HG03558 (cell line): ENCODE measurements around the gene ESPNL.

Source experiments
- ATAC-seq: cut with Tn5 transposase; IDR thresholded peaks from one replicate; pipeline ENCODE4 v1.9.1; 2021; ENCODE audit warnings: moderate number of reproducible peaks; ENCODE audit not compliant: unreplicated experiment; ENCODE audit errors: extremely low read depth

ESPNL gene

DNA sequence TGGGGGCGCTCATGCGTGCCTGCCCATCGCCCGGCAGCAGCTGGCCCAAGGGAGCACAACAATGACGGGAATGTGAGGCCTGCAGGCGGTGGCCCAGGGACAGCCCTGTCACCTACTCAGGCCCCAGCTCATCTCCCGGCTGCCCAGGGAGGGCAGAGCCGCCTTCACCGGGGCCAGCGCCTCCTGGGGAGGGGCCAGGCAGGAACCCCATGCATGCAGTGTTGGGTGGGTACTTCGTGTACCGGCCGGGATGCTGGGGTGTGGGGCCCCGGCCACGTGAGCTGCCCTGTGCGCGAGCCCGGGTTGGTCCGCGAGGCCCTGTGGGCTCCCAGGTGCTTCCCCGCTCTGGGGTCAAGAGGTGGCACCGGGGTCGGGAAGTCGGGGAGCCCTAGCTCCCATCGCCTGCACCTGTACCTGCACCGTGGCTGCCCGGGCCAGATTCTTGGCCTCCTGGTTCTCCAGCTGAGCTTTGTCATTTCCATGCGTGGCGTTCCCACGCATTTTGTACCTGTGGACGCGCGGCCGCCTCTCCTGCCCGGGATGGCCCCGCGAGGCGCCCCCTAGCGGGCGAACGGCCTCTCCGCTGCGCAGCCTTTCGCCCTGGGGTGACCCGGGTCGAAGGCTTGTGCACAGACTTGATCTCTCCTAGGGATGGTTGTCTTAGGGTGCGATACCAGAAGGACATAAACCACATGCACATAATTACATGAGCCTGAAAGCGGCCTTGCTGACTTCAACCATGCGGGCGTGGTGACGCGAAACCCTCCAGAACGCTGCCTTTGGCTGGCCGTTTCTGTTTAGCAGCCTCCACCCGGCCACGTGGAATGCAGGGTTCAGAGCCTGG is 39.3 kb downstream of the ESPNL start:
- no peak for ATAC-seq

DNA sequence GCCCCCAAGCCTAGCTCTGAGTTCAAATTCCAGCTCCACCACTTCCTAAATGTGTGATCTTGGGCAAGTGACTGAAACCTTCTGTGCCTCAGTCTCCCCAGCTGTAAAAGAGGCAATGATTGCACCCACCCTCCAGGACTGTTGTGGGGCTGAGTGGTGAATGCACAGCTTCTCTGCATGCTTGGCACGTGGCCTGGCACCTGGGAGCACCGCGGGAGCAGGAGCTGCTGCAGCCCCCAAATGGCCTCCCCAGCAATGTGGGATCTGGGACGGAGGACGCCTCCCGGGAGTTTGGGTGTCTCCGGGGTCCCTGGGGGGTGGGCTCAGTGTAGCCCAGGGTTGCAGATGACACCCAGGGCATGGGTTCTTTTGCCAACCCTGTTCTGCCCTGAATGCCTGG is 39.9 kb downstream of the ESPNL start:
- ATAC-seq = no peak

DNA sequence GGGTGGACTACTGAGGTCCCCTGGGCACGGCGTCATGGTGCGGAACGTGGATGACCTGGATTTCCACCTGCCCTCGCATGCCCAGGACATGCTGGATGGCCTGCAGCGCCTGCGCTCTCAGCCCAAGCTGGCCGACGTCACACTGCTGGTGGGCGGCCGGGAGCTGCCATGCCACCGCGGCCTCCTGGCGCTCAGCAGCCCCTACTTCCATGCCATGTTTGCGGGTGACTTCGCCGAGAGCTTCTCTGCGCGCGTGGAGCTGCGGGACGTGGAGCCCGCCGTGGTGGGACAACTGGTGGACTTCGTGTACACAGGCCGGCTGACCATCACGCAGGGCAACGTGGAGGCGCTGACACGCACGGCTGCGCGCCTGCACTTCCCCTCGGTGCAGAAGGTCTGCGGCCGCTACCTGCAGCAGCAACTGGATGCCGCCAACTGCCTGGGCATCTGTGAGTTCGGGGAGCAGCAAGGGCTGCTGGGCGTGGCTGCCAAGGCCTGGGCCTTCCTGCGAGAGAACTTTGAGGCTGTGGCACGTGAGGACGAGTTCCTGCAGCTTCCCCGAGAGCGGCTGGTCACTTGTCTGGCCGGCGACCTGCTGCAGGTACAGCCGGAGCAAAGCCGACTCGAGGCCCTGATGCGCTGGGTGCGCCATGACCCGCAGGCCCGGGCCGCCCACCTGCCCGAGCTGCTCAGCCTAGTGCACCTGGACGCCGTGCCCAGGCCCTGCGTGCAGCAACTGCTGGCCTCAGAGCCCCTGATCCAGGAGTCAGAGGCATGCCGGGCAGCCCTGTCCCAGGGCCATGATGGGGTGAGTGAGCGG is 40.8 kb downstream of the ESPNL start:
- no peak for ATAC-seq

DNA sequence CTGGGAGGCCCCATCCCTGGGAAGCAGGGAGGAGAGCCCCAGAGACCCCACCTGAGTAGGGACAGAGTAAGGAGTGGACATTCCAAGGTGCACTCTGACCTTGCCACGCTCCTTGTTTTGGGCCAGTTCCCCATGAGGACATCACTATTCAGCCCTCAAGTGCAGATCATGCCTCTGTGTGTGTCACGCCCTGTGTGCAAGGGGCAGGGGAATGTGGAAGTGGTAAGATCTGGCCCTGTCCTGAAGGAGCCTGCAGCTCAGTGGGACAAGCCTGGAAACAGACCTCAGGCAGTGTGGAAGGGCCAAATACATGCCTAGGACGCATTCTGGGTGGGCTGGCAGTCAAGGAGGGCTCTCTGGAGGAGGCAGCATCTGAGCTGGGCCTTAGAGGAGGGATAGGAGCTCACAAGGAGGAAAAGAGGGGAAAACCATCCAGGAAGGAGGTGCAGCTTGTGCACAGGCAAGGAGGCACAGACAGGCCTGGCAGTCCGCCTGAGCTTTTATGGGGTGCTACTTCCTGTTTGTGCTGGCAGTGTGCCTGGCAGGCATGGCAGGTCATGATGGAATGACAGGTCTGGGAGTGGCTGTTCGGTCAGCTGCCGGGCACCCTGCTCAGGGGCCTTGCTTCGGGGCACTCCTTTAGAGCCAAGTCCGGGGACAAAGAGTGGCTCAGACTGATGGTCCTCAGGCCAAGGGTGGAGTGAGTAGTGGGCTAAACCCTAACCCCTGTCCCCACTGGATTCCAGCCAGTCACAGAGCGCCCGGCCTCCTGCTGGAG is 41.6 kb downstream of the ESPNL start:
- no peak for ATAC-seq

DNA sequence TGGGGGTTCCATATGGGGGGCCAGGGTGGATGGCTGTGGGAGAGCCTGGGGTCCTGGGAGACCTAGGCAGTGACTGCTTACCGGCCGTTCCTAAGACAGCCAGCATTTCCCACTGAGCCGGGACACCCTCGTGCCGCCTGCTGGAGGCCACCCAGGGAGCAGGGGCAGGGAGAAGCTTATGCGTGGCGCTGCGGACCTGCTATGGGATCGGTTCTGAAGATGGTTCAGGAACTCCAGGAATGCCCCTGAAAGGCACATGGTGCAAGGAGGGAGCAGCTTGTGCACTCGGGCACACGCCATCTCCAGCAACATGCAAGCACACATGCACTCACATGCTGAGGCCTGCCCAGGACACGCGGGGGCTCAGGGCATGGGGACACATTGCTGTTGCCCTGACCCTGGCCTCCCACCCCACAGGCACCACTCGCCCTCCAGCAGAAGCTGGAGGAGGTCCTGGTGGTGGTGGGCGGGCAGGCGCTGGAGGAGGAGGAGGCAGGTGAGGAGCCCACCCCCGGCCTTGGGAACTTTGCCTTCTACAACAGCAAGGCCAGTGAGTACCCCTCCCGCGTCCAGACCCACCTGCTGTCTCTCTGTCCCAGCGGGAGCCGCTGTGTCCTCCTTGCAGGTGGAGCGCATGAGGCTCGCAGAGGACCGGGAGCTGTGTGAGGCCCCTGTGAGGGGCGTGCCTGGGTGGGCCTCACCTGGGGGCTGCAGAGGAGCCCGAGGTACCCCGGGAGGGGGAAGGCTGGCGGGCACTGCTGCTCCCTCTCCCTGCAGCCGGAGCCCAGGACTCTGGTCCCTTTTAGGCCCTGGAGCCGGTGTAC is 42.5 kb downstream of the ESPNL start:
- ATAC-seq = no peak

DNA sequence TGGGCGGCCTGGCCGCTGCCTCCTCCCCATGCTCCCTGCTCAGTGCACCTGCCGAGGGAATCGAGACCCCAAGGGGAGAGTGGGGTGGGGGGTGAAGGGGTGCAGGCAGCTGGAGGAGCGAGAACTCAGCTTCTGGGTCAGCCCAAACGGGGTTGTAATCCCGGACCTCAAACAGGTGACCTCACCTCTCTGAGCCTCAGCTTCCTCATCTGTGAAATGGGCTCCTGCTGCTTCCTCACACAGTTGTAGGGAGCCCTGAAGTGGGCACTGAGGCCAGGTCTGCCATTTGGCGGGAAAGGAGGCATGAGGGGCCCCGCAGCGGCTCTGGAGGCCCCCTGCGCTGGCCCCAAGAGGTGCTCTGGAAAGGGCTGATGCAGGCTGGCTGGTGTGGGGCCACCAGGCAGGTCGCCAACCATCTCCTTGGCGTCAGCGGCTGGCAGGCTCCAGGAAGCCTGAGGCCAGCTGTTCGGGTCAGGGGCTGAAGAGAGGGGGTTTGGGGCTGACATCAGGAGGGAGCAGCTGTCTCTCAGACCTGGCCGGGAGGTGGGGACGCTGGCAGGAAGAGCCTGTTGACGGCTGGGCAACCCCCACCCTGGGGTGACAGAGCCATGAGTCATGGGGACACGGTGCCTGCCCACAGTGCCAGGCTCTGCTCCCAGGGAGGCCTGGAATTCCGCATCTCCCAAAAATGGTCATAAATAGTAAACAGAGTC is 43.3 kb downstream of the ESPNL start:
- no peak for ATAC-seq

DNA sequence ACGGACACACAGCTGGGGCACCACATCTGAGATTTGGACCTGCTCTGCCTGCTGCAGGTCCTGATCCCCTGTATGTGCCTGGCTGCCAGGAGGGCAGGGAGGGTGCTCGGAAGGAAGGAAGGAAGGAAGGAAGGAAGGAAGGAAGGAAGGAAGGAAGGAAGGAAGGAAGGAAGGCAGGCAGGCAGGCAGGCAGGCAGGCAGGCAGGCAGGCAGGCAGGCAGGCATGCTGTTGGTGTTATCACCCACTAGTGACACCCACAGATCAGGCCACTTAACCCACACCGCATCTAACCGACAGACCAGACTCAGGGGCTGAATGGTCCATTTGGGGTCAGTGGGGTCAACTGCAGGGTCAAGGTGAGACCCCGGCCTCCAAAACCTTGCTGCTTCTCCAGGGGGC is 44.1 kb downstream of the ESPNL start:
- ATAC-seq = no peak

DNA sequence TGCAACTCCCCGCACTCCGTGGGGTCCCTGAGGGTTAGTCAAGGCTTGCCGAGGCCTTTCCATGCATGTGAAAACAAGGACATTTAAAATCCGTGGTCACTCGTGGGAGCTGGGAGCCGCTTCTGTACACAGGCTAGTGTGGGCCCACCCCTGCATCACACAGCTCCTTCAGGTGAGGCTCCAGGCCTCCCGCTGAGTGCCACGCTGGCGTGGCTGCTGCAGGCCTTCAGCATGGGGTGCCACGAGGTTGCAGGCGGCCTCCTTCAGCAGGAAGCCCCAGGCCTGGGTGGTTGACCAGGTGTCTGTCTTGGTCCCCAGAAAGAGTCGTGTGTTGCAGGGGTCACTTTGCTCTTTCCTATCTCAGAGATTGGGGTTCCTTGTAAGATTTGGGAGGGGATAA is 44.9 kb downstream of the ESPNL start:
- ATAC-seq = no peak

DNA sequence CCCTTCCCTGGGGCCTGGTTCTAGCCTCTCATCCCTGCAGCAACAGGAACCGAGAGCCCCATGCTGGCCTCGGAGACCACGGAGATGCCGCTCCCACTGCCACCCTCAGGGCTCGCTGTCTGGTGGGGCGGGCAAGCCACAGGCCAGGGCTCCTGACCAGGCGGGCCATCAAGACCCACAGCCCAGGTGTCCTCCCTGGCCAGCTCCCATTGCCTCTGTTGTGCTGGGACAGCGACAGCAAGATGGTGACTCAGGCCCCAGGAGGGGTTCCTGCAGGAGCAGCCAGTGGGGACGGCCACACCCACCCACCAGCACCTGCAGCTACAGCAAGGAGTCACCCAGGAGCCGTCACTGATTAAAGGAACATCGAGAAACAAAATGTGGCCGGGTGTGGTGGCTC is 45.7 kb downstream of the ESPNL start:
- ATAC-seq = no peak

DNA sequence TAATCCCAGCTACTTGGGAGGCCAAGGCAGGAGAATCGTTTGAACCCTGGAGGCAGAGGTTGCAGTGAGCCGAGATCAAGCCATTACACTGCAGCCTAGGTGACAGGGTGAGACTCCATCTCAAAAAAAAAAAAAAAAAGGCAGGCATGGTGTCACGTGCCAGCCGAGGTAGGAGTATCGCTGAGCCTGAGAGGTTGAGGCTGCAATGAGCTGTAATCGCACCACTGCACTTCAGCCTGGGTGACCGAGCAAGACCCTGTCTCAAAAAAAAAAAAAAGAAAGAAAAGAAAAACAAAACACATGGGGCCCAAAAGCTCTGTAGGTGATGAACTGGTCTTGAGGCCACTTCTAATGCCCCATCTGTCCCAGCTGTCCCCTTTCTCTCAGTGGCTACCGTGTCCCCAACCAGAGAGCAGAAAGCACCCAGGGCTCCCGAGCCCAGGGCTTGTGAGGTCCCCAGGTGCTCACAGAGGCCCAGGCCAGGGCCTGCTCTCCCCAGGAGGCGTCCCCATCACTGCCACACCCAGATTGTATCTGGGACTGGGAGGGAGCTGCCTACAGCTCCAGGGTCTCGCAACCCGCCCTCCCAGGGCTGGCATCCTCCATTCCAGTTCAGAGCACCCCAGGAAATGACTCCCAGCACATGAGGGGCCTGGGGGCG is 46.9 kb downstream of the ESPNL start:
- ATAC-seq = no peak

DNA sequence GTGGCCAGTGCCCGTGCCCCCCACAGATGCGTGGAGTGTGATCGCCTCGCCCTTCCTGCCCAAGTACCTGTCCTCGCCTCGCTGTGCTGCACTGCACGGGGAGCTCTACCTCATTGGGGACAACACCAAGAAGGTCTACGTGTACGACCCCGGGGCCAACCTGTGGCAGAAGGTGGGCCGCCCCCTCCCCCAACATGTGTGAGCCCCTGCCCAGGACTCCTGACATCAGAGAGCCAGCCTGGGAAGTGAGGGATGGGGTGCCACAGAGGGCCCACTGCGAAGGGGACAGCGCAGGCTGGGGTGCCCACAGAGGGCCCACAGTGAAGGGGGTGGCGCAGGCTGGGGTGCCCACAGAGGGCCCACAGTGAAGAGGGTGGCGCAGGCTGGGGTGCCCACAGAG is 48.8 kb downstream of the ESPNL start:
- no peak for ATAC-seq

DNA sequence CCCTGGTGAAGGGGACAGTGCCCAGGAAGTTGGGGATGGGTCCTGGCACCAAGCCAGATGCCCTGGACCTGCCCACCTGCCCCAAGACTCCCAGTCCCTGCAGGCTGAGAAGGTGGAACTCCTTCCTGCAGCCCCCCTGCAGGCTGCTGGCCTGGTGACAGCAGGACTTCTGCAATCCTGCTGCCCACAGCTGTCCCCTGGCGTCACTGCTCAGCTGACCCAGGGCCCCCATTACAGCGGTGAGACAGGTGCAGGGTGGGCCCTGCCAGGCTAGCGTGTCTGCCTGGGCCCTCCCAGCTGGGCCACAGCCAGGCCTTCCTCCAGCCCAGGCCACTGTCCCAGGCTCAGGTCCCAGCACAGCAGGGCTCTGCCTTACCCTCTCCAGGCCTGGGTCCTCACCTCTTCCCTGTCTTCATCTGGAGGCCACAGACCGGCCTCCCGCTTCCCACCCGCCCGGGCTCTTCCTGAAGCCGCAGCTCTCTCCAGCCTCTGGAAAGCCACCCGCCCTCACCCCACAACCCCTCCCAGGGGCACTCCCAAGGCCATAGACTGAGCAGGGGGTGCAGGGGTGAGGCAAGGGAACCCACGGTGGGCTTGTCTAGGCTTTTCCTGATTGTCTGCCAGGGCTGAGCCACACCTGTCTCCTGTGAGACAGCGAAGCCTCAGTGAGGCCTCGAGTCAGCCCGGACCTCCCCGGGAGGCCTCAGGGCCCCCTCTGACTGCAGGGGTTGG is 49.9 kb downstream of the ESPNL start:
- ATAC-seq = no peak

DNA sequence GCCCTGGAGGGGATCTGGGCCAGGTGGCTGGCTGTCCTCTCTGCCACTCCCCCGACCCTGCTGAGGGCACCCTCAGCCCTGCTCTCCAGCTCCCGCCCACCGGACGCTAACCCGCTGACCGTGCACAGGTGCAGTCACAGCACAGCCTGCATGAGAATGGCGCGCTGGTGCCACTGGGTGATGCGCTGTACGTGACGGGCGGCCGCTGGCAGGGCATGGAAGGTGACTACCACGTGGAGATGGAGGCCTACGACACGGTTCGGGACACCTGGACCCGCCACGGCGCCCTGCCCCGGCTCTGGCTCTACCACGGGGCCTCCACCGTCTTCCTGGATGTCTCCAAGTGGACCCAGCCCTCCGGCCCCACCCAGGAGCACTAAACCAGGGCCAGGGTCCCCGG is 50.5 kb downstream of the ESPNL start:
- ATAC-seq = no peak

DNA sequence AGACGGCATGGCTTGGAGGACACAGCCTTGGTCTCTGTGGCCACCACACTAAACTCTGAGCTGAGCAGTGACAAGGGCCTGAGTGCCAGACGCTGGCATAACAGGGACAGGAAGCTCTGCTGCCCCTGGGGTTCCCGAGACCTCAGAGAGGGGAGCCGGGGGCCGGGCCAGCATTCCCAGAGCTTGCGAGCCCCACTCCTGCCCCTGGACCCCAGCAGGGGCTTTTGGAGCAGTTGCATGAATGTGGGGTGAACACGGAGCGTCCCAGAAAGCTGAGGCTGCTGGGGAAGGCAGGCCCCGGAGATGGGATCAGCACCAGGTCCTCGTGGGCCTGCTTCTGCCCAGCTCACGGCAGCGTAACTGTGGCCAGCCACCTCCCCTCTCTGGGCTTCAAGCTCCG is 51.1 kb downstream of the ESPNL start:
- no peak for ATAC-seq

DNA sequence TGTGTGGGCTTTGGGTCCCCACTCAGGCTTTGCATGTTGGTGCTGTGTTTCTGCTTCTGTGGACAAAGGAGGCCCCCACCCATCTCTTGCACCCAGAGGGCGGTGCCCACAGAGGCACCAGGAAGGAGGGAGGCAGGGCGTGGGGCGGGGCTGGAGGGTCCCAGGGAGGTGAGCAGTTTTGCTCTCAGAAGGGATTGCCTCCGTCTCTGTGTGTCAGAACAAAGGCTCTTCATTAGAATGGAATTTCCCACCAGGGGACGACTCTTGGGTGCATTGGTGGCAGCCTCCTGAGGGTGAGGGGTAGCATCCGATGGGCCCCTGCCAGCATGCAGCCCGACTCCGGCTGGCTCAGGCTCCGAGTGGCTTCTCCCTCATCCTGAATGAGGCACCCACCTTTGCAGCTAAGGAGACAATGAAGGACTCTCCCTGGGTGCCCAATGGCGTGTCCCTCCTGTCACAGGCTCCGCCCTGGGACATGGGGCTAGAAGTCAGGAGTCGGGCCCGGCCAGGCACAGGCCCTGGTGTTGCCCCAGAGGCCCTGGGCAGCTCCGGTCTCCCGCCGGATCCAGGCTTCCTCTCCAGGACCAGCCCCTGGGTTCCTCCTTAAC is 51.6 kb downstream of the ESPNL start:
- no peak for ATAC-seq

DNA sequence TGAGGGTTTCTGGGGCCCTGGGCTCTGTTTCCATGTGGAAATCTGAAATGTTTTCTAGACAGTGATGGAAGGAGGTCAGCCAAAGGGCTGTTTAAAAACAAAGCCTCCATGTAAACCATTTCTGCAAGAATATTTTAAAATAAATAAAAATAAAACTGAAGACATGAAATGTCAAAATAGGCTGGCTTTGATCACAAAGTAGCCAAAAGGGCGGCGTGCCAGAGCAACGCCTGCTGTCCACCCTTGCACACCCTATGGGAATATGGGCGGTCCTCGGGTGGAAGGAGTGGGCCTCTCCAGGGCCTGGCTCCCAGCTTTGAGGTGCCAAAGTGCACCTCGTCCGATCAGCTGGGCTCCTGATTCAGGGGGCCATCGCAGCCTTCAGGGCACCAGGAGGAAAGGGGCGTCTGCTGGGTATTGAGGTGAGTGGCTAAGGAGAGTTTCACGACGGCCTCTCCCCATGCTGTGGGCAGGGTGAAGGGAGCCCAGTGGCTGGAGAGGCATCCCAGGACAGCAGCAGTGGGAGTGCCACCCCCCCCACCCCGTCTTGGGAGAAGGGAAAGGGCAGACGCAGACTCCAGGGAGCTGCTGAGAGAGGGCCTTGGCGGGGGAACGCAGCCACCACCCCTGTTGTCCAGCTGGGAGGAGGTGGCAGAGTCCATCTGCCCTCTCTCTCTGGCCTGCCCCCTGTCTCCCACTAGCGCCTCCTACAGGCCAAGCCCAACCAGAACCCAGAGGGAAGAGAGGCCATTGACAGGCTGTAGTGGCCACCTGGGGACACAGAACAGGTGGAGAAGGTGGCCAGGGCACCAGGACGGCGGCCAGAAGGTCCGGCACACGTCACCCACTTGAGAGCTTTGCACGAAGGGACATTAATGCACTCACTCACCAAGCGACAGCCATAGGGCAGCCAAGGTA is 52.9 kb downstream of the ESPNL start:
- no peak for ATAC-seq

DNA sequence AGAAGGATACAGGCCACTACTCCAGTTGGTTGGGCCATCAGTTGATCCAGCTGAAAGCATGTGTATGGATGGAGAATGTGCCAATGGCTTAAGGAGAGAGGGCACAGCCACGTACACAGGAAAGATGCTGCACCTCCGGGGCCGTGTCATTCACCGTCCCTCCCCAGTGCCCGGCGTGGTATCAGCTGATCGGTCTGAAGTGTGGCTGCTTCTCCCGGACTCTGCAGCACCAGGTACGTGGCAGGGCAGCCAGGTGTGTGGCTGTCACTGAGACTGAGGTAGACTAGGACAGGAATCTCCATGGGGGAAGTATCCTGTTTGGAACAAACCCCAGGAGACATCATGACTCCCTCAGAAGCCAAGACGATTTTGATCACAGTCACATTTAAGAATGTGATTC is 54.4 kb downstream of the ESPNL start:
- no peak for ATAC-seq
